ENCODE results near the gene GNAT1.

- TF ChIP-seq, protein P1, sequence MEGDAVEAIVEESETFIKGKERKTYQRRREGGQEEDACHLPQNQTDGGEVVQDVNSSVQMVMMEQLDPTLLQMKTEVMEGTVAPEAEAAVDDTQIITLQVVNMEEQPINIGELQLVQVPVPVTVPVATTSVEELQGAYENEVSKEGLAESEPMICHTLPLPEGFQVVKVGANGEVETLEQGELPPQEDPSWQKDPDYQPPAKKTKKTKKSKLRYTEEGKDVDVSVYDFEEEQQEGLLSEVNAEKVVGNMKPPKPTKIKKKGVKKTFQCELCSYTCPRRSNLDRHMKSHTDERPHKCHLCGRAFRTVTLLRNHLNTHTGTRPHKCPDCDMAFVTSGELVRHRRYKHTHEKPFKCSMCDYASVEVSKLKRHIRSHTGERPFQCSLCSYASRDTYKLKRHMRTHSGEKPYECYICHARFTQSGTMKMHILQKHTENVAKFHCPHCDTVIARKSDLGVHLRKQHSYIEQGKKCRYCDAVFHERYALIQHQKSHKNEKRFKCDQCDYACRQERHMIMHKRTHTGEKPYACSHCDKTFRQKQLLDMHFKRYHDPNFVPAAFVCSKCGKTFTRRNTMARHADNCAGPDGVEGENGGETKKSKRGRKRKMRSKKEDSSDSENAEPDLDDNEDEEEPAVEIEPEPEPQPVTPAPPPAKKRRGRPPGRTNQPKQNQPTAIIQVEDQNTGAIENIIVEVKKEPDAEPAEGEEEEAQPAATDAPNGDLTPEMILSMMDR (conservative IDR thresholded peaks at IDR 0.05; ENCODE audit: low read length): no peak
- no peak for TF ChIP-seq EZH2phosphoT487 (IDR thresholded peaks at IDR 0.05; ENCODE audit: borderline replicate concordance, low read depth, low read length)
Observed at GRCh38 chr3:50187750-50188149, 3.7 kb upstream of the GNAT1 start.

Data from OCI-LY7 (cell line).